Neural cell (in vitro differentiated cells): ENCODE measurements around the gene CACNA1D.

Source experiments
- EP300 ChIP-seq: fragments of 450-650 bp; conservative IDR thresholded peaks from 2 replicates; pipeline ENCODE4 v1.6.1; 2014; ENCODE audit warnings: antibody characterized with exemption, mild to moderate bottlenecking, moderate library complexity; ENCODE audit not compliant: poor library complexity, severe bottlenecking
- EZH2 ChIP-seq: fragments of 200-600, 300-800 bp; shearing (Covaris generic), sonication (generic); IDR thresholded peaks from 2 replicates; pipeline ENCODE4 v1.6.1; 2014; ENCODE audit warnings: antibody characterized with exemption, low read length, borderline replicate concordance, mild to moderate bottlenecking; ENCODE audit not compliant: insufficient read depth, poor library complexity, severe bottlenecking
- POLR2AphosphoS5 ChIP-seq: IDR thresholded peaks from 2 replicates; pipeline ENCODE4 v1.6.1; 2012
- TAF1 ChIP-seq: IDR thresholded peaks from 2 replicates; pipeline ENCODE4 v1.6.1; 2012; ENCODE audit warnings: low read depth
- TF ChIP-seq, protein P1 (sequence below): fragments of 450-650 bp; IDR thresholded peaks from 2 replicates; pipeline ENCODE4 v1.5.1; 2014; ENCODE audit warnings: antibody characterized with exemption, mild to moderate bottlenecking, moderate library complexity; ENCODE audit not compliant: poor library complexity, severe bottlenecking

DNA sequence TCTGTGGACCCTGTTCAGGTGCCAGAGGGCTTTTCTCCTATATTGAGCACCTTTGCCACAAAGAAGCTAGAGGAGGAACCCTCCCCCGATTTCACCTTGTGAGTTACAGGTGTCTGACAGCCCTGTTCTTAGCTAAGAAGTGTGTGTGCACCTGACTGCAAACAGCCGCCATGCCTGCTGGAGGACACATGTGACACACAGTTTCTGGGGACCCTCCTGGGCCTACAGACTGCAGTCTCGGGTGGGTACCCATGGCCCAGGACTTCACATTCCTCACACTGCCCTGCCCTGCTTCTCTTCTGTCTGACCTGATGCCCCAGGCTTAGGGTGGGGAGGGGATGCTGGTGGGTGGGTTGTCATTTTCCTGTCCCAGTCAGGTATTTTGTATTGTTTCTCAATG, 140.6 kb downstream of the CACNA1D start:
- TF ChIP-seq EZH2 (no peak), POLR2AphosphoS5 (no peak), EP300 (no peak), TAF1 (no peak)
- TF ChIP-seq, protein P1, sequence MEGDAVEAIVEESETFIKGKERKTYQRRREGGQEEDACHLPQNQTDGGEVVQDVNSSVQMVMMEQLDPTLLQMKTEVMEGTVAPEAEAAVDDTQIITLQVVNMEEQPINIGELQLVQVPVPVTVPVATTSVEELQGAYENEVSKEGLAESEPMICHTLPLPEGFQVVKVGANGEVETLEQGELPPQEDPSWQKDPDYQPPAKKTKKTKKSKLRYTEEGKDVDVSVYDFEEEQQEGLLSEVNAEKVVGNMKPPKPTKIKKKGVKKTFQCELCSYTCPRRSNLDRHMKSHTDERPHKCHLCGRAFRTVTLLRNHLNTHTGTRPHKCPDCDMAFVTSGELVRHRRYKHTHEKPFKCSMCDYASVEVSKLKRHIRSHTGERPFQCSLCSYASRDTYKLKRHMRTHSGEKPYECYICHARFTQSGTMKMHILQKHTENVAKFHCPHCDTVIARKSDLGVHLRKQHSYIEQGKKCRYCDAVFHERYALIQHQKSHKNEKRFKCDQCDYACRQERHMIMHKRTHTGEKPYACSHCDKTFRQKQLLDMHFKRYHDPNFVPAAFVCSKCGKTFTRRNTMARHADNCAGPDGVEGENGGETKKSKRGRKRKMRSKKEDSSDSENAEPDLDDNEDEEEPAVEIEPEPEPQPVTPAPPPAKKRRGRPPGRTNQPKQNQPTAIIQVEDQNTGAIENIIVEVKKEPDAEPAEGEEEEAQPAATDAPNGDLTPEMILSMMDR = no peak
